ENCODE results near the gene GSTM2.
"Not testable (repeated sequence)": the region's sequence is repeated elsewhere in the genome, so short reads cannot be mapped to it uniquely, and the experiment has no call there.

Gene GSTM2

DNA sequence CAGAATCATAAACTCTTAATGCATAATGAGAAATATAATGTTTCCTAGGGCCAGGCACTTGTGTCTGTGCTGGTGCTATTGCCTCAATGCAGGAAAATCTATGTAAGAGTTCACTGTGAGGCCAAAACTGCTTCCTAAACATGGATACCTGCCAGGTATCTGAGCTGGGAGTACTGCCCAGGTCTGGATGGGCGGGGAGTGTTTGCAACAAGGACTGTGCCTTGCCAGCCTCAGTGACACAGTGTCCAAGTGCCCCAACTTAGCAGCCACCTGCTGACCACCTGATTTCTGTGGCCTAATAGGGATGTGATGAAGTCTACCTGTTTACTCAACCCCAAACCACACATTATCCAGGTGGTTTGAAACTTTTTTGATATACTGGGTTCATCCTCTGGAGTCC, 17.5 kb downstream of the GSTM2 start:
- not testable (repeated sequence) for DNase-seq

GRCh38 chr1:109685890-109686289, 18.0 kb downstream of the GSTM2 start:
- not testable (repeated sequence) for DNase-seq

DNA sequence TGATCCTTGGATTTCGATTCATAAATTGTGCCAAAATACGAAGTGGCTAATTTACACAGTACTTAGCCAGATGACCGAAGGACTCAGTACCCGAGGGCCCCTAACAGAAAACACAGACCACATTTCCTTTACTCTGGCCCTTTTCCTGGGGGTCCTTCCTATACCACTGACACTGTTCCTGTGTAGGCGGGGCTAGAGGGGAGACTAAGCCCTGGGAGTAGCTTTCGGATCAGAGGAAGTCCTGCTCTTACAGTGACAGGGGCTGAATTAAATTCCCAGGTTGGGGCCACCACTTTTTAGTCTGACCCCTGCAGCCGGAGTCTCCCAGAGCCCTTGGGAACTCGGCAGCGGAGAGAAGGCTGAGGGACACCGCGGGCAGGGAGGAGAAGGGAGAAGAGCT, 19.3 kb downstream of the GSTM2 start:
- not testable (repeated sequence) for DNase-seq

DNA sequence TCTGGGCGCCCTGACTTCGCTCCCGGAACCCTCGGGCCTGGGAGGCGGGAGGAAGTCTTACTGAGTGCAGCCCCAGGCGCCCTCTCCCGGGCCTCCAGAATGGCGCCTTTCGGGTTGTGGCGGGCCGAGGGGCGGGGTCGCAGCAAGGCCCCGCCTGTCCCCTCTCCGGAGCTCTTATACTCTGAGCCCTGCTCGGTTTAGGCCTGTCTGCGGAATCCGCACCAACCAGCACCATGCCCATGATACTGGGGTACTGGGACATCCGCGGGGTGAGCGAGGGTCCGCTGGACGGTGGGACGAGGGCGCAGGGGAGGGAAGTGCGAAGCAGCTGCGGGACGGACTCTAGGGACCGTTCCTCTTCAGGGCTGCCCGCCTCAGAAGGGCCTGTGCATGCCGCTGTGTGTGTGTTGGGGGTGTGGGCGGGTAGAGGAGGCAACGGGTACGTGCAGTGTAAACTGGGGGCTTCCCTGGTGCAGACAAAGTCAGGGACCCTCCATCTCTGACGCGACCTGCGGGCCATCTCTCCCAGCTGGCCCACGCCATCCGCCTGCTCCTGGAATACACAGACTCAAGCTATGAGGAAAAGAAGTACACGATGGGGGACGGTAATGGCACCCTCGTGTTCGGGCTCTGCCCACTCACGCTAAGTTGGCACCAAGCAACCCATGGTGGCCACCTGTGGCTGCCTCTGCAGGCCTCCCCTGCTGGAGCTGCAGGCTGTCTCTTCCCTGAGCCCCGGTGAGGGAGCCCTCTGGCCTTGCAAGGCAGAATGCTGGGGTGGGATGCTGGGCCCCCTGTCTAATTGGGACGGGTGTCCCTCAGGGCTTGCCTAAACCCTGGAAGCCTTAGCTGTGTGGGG, 20.0 kb downstream of the GSTM2 start, which contains the start of gene GSTM1:
Gene GSTM1 (plus strand): TSS at position 177 of the 859 bp plus-strand sequence. CDS start 57 bp downstream, at position 234.
- no peak for DNase-seq

DNA sequence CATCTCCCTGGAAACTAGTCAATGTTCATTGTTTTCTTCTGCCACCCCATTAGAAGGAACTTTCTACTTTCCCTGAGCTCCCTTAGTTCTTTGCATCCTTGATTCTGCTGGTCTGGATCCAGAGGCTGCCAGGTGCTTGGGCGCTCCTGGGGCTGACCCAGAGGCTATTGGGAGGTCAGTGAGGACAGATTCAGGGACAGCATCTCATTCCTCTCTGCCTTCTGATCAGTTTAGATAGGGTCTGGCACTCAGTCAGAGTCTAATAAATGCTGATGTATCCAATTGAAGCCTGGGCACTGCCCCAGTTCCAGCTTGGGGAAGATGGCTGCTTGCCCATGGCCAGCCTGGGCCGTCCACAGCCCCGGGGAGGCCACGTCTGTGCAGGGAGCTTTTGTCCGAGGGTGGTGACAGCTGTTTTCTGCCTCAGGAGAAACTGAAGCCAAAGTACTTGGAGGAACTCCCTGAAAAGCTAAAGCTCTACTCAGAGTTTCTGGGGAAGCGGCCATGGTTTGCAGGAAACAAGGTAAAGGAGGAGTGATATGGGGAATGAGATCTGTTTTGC, 22.1 kb downstream of the GSTM2 start:
- no peak for DNase-seq

DNA sequence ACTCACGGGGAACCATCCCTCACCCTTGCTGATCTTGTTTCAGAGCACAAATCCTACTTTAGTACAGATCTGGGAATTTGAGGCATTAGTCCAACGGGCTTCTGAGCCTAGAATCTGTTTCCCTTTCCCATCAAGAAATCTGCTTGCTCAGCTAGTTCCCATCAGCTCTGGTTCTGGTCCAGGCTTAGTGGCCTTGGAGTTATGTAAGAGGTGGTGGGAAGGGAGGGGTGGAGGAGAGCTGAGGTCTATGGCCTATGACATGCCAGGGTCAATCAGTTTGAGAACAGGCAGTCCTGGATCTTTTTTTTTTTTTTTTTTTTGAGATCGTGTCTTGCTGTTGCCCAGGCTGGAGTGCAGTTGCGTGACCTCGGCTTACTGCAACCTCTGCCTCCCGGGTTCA, 23.9 kb downstream of the GSTM2 start:
- no peak for DNase-seq

DNA sequence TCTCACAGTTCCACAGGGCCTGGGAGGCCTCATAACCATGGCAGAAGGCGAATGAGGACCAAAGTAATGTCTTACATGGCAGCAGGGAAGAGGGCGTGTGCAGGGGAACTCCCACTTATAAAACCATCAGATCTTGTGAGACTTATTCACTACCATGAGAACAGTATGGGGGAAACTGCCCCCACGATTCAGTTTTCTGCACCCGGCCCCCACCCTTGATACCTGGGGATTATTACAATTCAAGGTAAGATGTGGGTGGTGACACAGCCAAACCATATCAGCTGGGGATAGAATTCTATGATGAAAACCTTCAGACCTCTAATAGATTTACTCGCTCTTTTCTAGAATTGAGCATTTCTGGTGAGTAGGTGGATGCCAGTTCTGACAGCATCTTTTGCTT, 26.5 kb downstream of the GSTM2 start:
- DNase-seq: not testable (repeated sequence)

DNA sequence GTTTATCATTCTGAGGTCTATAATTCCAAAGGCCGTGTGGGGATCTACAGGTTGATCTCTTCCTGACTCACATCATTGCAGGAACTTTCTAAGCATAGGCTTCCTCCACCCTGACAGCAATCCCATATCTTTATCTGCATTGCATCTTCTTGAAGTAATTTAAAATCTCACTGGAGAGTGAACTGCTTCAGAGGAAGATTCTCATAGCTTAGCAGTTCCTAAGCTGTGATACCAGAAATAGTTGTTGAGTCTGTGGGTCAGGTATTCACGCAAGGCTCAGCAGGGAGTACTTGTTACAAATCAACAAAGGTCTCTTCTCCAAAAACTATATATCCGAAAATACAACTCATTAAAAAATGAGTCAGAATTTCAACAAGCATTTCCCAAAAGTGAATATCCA, 27.3 kb downstream of the GSTM2 start:
- not testable (repeated sequence) for DNase-seq

- DNase-seq: no peak
Observed at GRCh38 chr1:109697066-109697465, 29.2 kb downstream of the GSTM2 start.

DNA sequence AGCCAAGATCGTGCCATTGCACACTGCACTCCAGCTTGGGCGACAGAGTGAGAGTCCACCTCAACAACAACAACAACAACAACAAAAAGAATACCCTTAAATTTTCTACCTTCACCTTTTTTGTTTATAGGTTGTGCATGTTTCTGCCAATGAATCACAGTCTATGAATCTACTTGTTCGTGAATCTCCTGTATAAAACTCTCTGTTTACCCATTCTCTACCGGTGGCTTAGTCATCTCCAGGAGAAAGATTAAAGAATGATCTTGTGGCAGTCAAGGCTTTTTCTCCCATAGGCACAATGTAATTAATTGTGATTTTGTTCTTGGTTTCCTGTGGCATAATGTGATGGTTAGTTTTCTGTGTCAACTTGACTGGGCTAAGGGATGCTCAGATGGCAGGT, 30.0 kb downstream of the GSTM2 start:
- DNase-seq: not testable (repeated sequence)

GRCh38 chr1:109702940-109703339, 35.1 kb downstream of the GSTM2 start:
- not testable (repeated sequence) for DNase-seq

DNA sequence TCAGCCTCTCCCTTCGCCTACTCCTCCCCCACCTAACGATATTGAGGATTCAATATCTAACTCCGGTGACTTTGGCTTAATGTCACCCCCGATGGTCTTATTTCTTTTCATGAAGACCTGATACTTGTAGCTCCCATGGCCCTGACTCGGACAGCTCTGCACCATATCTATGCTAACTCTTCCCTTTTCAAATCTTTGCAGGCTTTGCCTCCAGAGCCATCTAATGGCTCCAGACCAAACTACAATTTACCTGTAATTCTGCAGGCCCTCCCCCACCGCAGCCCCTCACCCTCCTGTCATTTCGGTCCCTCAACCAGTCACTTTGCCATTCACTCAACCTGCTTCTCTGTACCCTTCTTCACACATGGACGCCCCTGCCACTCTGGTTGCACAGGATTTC, 36.3 kb downstream of the GSTM2 start:
- DNase-seq: no peak

DNA sequence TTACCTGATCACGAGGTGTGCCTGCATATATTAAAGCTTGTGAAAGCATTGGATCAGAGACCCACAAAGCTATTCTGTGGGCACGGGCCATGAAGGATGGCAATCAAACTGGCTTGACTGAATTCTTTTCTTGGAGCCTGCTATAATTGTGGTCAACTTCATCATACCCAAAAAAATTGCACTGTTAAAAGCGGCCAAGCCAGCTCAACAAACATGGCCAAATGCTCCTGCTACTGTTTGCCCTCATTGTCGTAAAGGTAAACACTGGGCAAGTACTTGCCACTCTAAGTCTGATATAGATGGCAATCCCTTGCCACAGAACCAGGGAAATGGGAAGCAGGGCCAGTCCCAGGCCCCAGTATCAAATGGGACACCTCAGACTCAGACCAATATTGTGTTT, 37.6 kb downstream of the GSTM2 start:
- DNase-seq: no peak

DNA sequence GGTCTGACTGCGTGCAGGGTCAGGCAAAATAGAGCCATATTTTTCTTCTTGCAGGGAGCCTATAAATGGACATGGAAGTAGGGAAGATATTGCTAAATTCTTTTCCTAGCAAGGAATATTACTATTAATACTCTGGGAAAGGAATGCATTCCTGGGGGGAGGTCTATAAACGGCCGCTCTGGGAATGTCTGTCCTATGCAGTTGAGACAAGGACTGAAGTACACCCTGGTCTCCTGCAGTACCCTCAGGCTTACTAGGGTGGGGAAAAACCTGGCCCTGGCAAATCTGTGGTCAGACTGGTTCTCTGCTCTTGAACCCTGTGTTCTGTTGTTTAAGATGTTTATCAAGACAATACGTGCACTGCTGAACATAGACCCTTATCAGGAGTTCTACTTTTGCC, 41.1 kb downstream of the GSTM2 start:
- not testable (repeated sequence) for DNase-seq

GRCh38 chr1:109709822-109710221, 42.0 kb downstream of the GSTM2 start:
- not testable (repeated sequence) for DNase-seq

DNA sequence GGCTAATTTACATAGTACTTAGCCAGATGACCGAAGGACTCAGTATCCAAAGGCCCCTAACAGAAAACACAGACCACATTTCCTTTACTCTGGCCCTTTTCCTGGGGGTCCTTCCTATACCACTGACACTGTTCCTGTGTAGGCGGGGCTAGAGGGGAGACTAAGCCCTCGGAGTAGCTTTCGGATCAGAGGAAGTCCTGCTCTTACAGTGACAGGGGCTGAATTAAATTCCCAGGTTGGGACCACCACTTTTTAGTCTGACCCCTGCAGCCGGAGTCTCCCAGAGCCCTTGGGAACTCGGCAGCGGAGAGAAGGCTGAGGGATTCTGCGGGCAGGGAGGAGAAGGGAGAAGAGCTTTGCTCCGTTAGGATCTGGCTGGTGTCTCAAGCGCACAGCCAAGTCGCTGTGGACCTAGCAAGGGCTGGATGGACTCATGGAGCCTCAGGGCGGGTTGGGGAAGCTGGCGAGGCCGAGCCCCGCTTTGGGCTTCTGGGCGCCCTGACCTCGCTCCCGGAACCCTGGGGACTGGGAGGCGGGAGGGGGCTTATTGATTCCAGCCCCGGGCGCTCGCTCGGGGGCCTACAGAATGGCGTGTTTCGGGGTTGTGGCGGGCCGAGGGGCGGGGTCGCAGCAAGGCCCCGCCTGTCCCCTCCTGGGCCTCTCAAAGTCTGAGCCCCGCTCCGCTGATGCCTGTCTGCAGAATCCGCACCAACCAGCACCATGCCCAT, 43.9 kb downstream of the GSTM2 start, which contains the start of gene GSTM5:
Gene GSTM5 (plus strand): TSS at position 659 of the 728 bp plus-strand sequence. CDS start 62 bp downstream, at position 721.
- not testable (repeated sequence) for DNase-seq

- DNase-seq: no peak
Observed at GRCh38 chr1:109712321-109712864, 44.5 kb downstream of the GSTM2 start.

DNA sequence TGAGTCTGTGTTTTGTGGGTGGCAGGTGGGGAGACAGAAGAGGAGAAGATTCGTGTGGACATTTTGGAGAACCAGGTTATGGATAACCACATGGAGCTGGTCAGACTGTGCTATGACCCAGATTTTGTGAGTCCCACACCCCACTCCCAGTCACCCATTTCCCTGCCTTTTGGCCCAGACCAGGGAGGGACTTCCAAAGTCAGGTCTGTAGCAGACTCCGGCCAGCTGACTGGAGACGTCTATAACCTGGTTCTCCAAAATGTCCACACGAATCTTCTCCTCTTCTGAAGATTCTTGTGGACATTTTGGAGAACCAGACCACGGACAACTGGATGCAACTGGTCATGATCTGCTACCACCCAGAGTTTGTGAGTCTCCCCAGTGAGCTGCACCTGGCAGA, 45.8 kb downstream of the GSTM2 start:
- no peak for DNase-seq

DNA sequence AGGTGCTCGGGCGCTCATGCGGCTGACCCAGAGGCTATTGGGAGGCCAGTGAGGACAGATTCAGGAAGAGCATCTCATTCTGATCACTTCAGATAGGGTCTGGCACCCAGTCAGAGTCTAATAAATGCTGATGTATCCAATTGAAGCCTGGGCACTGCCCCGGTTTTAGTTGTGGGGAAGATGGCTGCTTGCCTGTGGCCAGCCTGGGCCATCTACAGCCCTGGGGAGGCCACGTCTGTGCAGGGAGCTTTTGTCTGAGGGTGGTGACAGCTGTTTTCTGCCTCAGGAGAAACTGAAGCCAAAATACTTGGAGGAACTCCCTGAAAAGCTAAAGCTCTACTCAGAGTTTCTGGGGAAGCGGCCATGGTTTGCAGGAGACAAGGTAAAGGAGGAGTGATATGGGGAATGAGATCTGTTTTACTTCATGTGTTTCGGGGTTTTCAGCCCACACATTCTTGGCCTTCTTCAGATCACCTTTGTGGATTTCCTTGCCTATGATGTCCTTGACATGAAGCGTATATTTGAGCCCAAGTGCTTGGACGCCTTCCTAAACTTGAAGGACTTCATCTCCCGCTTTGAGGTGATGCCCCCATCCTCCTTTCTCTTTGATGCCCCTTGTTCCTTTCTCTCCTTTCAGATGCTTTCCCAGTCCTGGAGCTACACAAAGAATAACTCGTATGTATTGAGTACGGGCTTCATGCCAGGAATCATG, 47.0 kb downstream of the GSTM2 start:
- no peak for DNase-seq

DNA sequence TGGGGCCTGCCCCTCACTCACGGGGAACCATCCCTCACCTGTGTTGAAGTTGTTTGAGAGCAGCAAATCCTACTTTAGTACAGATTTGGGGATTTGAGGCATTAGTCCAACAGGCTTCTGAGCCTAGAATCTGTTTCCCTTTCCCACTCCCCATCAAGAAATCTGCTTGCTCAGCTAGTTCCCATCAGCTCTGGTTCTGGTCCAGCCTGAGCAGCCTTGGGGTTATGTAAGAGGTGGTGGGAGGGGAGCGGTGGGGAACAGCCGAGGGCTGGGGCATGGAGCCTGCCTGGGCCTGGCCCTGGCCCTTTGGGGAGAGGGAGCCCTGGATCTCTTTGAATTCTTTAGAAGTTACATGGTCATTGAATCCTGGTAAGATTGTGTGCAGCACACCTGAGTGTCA, 48.3 kb downstream of the GSTM2 start:
- DNase-seq: no peak

DNA sequence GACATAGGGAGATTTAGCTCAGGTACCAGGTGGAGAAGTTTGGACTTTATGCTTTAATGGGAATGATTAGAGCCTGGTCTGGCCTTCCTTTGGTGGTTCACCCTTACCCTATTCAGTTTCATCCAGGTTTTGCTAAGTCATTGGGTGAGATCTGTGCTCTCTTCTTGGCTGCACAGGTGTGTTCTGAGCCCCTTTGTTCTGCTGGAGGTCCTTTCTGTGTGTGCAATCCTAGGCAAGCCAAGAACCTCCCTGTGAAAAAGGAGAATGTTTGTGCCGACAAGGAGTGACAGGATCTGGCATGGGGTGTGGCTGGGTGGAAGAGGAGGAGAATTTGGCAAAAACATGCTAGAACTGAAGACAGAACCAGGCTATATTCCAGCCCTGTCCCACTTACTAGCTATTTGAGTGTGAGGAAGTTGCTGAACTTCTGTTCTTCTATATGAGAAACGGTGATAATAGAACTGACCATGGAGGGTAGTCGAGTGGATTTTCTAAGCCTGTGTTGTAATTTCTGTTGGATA, 48.8 kb downstream of the GSTM2 start:
- DNase-seq: no peak

GRCh38 chr1:109717729-109718128, 49.9 kb downstream of the GSTM2 start:
- DNase-seq: no peak
